Forelimb muscle (tissue), 1 donor: ENCODE data around the gene METTL26. TPM values are rescaled to one million over a fixed set of nuclear protein-coding genes. Genes with fewer than 3 reads are reported as not detected.

Experiments used
- DNase-seq: peaks from one replicate; pipeline ENCODE4 v3.0.0-alpha.2; 2013; ENCODE audit warnings: low read depth
- polyA plus RNA-seq: library from polyadenylated mRNA; unstranded; fragments of 120-200 nt; gene quantifications from one replicate; pipeline ENCODE4 v1.2.1, GENCODE V29; 2013; ENCODE audit not compliant: insufficient read length

METTL26 gene
- polyA plus RNA-seq, 1 donor, result 36.6 TPM

- no peak for DNase-seq
Measured at GRCh38 chr16:658679-659571, 22.8 kb upstream of the METTL26 start.

- no peak for DNase-seq
Measured at GRCh38 chr16:657487-657886, 21.4 kb upstream of the METTL26 start.

GRCh38 chr16:654034-654433 is 17.9 kb upstream of the METTL26 start:
- no peak for DNase-seq

GRCh38 chr16:652454-653305 is 16.6 kb upstream of the METTL26 start:
- no peak for DNase-seq

- DNase-seq, result no peak
Measured at GRCh38 chr16:651844-652243, 15.7 kb upstream of the METTL26 start.

- no peak for DNase-seq
Measured at GRCh38 chr16:649631-650030, 13.5 kb upstream of the METTL26 start.

GRCh38 chr16:648781-649589 is 12.9 kb upstream of the METTL26 start, which contains the start of gene WDR90:
TSS of gene WDR90 (plus strand) at chr16:649365. CDS start at chr16:649417, 52 bp downstream.
- peak; percentile 78 for DNase-seq

- DNase-seq, result no peak
Measured at GRCh38 chr16:648071-648780, 12.1 kb upstream of the METTL26 start.

GRCh38 chr16:647173-647902 is 11.2 kb upstream of the METTL26 start:
- DNase-seq, result no peak

- DNase-seq, result no peak
Measured at GRCh38 chr16:646679-647172, 10.6 kb upstream of the METTL26 start.

- DNase-seq, result no peak
Measured at GRCh38 chr16:645852-646678, 10.0 kb upstream of the METTL26 start.

- no peak for DNase-seq
Measured at GRCh38 chr16:644556-644955, 8.5 kb upstream of the METTL26 start.

- DNase-seq, result no peak
Measured at GRCh38 chr16:643050-643368, 6.9 kb upstream of the METTL26 start.

- no peak for DNase-seq
Measured at GRCh38 chr16:642189-643049, 6.3 kb upstream of the METTL26 start.

GRCh38 chr16:641326-642188 is 5.5 kb upstream of the METTL26 start, which contains the start of gene MCRIP2:
TSS of gene MCRIP2 (plus strand) at chr16:641828. CDS start at chr16:641992, 164 bp downstream.
- no peak for DNase-seq

GRCh38 chr16:640614-641013 is 4.5 kb upstream of the METTL26 start:
- no peak for DNase-seq

- DNase-seq, result no peak
Measured at GRCh38 chr16:638836-639235, 2.7 kb upstream of the METTL26 start.
